HepG2 (cell line): ENCODE measurements around the gene HELT.

Experiments used
- SP4 ChIP-seq: sonication (generic); formaldehyde crosslinking; IDR thresholded peaks from 2 replicates; pipeline ENCODE4 v1.8.1; 2023; ENCODE audit warnings: mild to moderate bottlenecking, missing genetic modification reagents
- ZNF446 ChIP-seq: sonication (generic); formaldehyde crosslinking; IDR thresholded peaks from 2 replicates; pipeline ENCODE4 v1.5.0; 2020; ENCODE audit warnings: mild to moderate bottlenecking, missing genetic modification reagents

DNA sequence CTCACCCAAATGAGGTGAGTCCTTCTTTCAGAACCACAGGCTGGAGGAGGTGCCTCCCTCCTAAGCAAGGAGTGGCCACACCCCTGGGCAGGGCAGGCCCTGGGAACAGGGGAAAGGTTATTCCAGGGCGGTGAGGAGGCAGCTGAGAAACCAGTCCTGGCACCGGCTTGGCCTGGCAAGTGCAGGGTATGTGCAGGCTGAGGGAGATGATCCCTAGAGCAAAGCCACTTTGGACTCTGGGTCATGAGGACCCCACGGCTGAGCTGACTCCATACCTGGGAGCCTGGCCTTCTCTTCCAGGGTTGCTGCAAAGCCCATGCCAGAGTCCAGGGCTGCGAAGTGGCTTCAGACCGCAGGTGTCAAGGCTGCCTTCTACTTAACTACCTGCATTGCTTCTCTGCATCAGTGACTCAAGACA, 49.5 kb upstream of the HELT start:
- TF ChIP-seq SP4 (CRISPR knock-in tag) (no peak), ZNF446 (CRISPR knock-in tag) (no peak)
